Endothelial cell of umbilical vein (primary cell): Measurements from ENCODE around the gene TK2. TPM values are rescaled to one million over a fixed set of nuclear protein-coding genes. Genes with fewer than 3 reads are reported as not detected.

Experiments
- BruUV-seq: library from RNA; stranded (reverse); fragments of 400-500 nt; replicated peaks from 2 replicates; lab custom pipeline; 2021; lab: Mats Ljungman, UMichigan
- CTCF ChIA-PET: fragments of 300-600, 350-600 bp; sonication (Branson Sonifier 250); formaldehyde crosslinking; loops from one replicate; lab custom pipeline; 2021; ENCODE audit warnings: antibody characterized with exemption, inconsistent platforms; lab: Charles Lee
- POLR2A ChIA-PET: fragments of 300-600, 350-600 bp; sonication (Branson Sonifier 250); formaldehyde crosslinking; loops from one replicate; lab custom pipeline; 2021; ENCODE audit warnings: antibody characterized with exemption, inconsistent platforms; lab: Charles Lee
- DNase-seq: peaks from one replicate; pipeline ENCODE4 v3.0.0-alpha.2; 2011; ENCODE audit warnings: low read depth, low spot score
- FAIRE-seq: peaks from 2 replicates; lab custom pipeline; 2011; peaks lifted over from hg19 to GRCh38; lab: Jason Lieb, UNC
- H2AFZ ChIP-seq: 2 replicates; pipeline ENCODE4 v1.6.0; 2012; ENCODE audit warnings: low read depth, low read length, control low read depth, inconsistent platforms
- H3K27ac ChIP-seq: 2 replicates; pipeline ENCODE4 v1.5.1; 2011; ENCODE audit warnings: low read depth, mild to moderate bottlenecking, control low read depth, low read length, moderate library complexity; ENCODE audit not compliant: insufficient read depth
- H3K27me3 ChIP-seq, 2 experiments: 2 replicates each; pipeline versions ENCODE4 v1.6.0 to v1.6.1; 2011; ENCODE audit warnings: low read length in 2 of 2, mixed read lengths in 1 of 2; ENCODE audit not compliant: control insufficient read depth in 2 of 2, insufficient read depth in 2 of 2
- H3K36me3 ChIP-seq, 2 experiments: 2 replicates in 1 of 2; 3 replicates in 1 of 2; pipeline ENCODE4 v1.5.1; 2011; ENCODE audit warnings: low read length in 2 of 2, mild to moderate bottlenecking in 1 of 2, moderate library complexity in 1 of 2; ENCODE audit not compliant: control insufficient read depth in 2 of 2, insufficient read depth in 2 of 2; ENCODE audit errors: extremely low read depth in 1 of 2
- H3K4me1 ChIP-seq: 3 replicates; pipeline ENCODE4 v1.5.1; 2011; ENCODE audit warnings: mild to moderate bottlenecking, low read length; ENCODE audit not compliant: control insufficient read depth, insufficient read depth; ENCODE audit errors: extremely low read depth
- H3K4me2 ChIP-seq: 2 replicates; pipeline ENCODE4 v1.6.1; 2011; ENCODE audit warnings: low read length, control low read depth, mixed read lengths; ENCODE audit not compliant: insufficient read depth
- H3K4me3 ChIP-seq, 3 experiments: fragments of 200-600 bp in 1 of 3; sonication (generic), shearing (Covaris generic) in 1 of 3; replicated peaks in 1 of 3; 2 replicates each; pipeline ENCODE4 v1.5.1; 2011 to 2016; ENCODE audit warnings: control low read depth in 3 of 3, low read length in 3 of 3, mild to moderate bottlenecking in 2 of 3, inconsistent platforms in 1 of 3, low read depth in 1 of 3, moderate library complexity in 1 of 3; ENCODE audit not compliant: insufficient read depth in 1 of 3
- H3K79me2 ChIP-seq: 2 replicates; pipeline ENCODE4 v1.6.0; 2012; ENCODE audit warnings: low read length, inconsistent platforms; ENCODE audit not compliant: control insufficient read depth, insufficient read depth
- H3K9ac ChIP-seq: replicated peaks from 2 replicates; pipeline ENCODE3; 2011; ENCODE audit warnings: low read length, control low read depth; ENCODE audit not compliant: insufficient read depth; ENCODE audit errors: extremely low read depth
- H3K9me1 ChIP-seq: replicated peaks from 3 replicates; pipeline ENCODE4 v1.6.0; 2011; ENCODE audit warnings: mild to moderate bottlenecking, low read length; ENCODE audit not compliant: control insufficient read depth, insufficient read depth; ENCODE audit errors: extremely low read depth
- H3K9me3 ChIP-seq: replicated peaks from 2 replicates; pipeline ENCODE4 v1.5.1; 2012; ENCODE audit warnings: low read length, inconsistent platforms; ENCODE audit not compliant: control insufficient read depth, insufficient read depth
- H4K20me1 ChIP-seq: replicated peaks from 2 replicates; pipeline ENCODE3; 2011; ENCODE audit warnings: mild to moderate bottlenecking, low read length; ENCODE audit not compliant: control insufficient read depth, insufficient read depth; ENCODE audit errors: extremely low read depth
- EZH2 ChIP-seq: IDR thresholded peaks from 2 replicates; pipeline ENCODE4 v1.6.1; 2012; ENCODE audit warnings: borderline replicate concordance, low read depth, mild to moderate bottlenecking, moderate library complexity, low read length, inconsistent platforms; ENCODE audit not compliant: severe bottlenecking
- FOS ChIP-seq: IDR thresholded peaks from 2 replicates; pipeline ENCODE4 v1.6.1; 2011; ENCODE audit warnings: mild to moderate bottlenecking, low read length, moderate library complexity, borderline replicate concordance; ENCODE audit not compliant: insufficient read depth
- GATA2 ChIP-seq: IDR thresholded peaks from 2 replicates; pipeline ENCODE4 v1.7.0; 2011; ENCODE audit warnings: low read depth, mild to moderate bottlenecking, moderate library complexity, mixed read lengths, low read length; ENCODE audit not compliant: insufficient read length, insufficient read depth
- JUN ChIP-seq: IDR thresholded peaks from 2 replicates; pipeline ENCODE4 v1.6.1; 2011; ENCODE audit warnings: borderline replicate concordance, low read depth; ENCODE audit not compliant: insufficient read length, insufficient read depth
- MAX ChIP-seq: IDR thresholded peaks from 2 replicates; pipeline ENCODE4 v1.6.1; 2011; ENCODE audit not compliant: insufficient read depth, insufficient read length
- MYC ChIP-seq: IDR thresholded peaks from one replicate; pipeline ENCODE4 v1.6.1; 2011; ENCODE audit warnings: mild to moderate bottlenecking, low read depth, low read length
- POLR2A ChIP-seq: IDR thresholded peaks from 2 replicates; pipeline ENCODE4 v1.6.1; 2012; ENCODE audit warnings: low read depth, mild to moderate bottlenecking, control low read depth, low read length
- POLR2AphosphoS5 ChIP-seq: IDR thresholded peaks from 2 replicates; pipeline ENCODE4 v1.6.1; 2012; ENCODE audit warnings: low read depth, mild to moderate bottlenecking, control low read depth, low read length, moderate library complexity; ENCODE audit not compliant: insufficient read depth
- dilution Hi-C: fragments of 300-500 bp; cut with MboI; formaldehyde crosslinking; loops from one replicate; pipeline ENCODE4 v1.15.0; 2019; ENCODE audit warnings: low sequenced_read_pairs; ENCODE audit not compliant: extremely low pct_ligation_motif_present
- intact Hi-C: fragments of 100-400 bp; cut with micrococcal nuclease; formaldehyde crosslinking; loops from one replicate; pipeline ENCODE4 v1.10.0; 2022
- polyA plus RNA-seq, 4 experiments: library from polyadenylated mRNA; depleted of rRNA in 3 of 4; stranded (reverse) in 3 of 4; unstranded in 1 of 4; fragments of >200 nt; gene quantifications; 2 replicates each; pipeline versions ENCODE4 v1.2.1 to v1.2.3, GENCODE V29; 2011 to 2012; ENCODE audit warnings: missing spikeins in 1 of 4
- total RNA-seq: library from RNA; stranded (reverse); gene quantifications from 2 replicates; pipeline ENCODE4 v1.2.3, GENCODE V29; 2021
- TF ChIP-seq, protein P1 (sequence below), 2 donors: IDR thresholded peaks; 1 replicate in 1 of 2; 2 replicates in 1 of 2; pipeline ENCODE4 v1.5.1; 2011; ENCODE audit warnings: low read length in 2 of 2, mild to moderate bottlenecking in 2 of 2, moderate library complexity in 2 of 2, control low read depth in 1 of 2, inconsistent platforms in 1 of 2, low read depth in 1 of 2; ENCODE audit not compliant: insufficient read depth in 1 of 2; ENCODE audit errors: extremely low read depth in 1 of 2

TK2 gene
- total and polyA plus RNA-seq, 2 donors (not counting 3 experiments of a cell fraction or from before 2014, with no cell fraction given) = 12.1 to 25.2 TPM

- no peak overlapping the region for H3K4me2 ChIP-seq
- ChIA-PET POLR2A (no interaction called here), CTCF (interaction anchor here (1.1 to 2.7 kb wide), 6 partner anchors 9 to 306 kb away, joined by 3 to 13 read pairs (median 4); partner anchors contain the start of gene CKLF)
- dilution Hi-C loops = no loop called here
- H3K9me3 ChIP-seq = no peaks in the 10 kb centered on the region
- FAIRE-seq (no peak), DNase-seq (no peak)
- peaks cover 19% of the 10 kb centered on the region for H3K4me1 ChIP-seq
- H3K79me2 ChIP-seq = peaks cover 30% of the 10 kb centered on the region
- H3K9ac ChIP-seq = no peak overlapping the region
- BruUV-seq = no TSS peak
- H3K36me3 ChIP-seq = peaks cover 4 to 16% of the 10 kb centered on the region in 2 experiments
- H3K27ac ChIP-seq = no peak overlapping the region
- no peaks in the 10 kb centered on the region for H4K20me1 ChIP-seq
- no peak overlapping the region for H2AFZ ChIP-seq
- TF ChIP-seq POLR2AphosphoS5 (no peak), MYC (no peak), JUN (no peak), POLR2A (no peak), MAX (no peak), GATA2 (no peak), EZH2 (no peak), FOS (no peak)
- TF ChIP-seq, protein P1, sequence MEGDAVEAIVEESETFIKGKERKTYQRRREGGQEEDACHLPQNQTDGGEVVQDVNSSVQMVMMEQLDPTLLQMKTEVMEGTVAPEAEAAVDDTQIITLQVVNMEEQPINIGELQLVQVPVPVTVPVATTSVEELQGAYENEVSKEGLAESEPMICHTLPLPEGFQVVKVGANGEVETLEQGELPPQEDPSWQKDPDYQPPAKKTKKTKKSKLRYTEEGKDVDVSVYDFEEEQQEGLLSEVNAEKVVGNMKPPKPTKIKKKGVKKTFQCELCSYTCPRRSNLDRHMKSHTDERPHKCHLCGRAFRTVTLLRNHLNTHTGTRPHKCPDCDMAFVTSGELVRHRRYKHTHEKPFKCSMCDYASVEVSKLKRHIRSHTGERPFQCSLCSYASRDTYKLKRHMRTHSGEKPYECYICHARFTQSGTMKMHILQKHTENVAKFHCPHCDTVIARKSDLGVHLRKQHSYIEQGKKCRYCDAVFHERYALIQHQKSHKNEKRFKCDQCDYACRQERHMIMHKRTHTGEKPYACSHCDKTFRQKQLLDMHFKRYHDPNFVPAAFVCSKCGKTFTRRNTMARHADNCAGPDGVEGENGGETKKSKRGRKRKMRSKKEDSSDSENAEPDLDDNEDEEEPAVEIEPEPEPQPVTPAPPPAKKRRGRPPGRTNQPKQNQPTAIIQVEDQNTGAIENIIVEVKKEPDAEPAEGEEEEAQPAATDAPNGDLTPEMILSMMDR (IDR thresholded peaks at IDR 0.05; ENCODE audit: extremely low read depth in 1 of 2, insufficient read depth in 1 of 2, low read depth in 1 of 2, low read length in 2 of 2) = no peak
- H3K9me1 ChIP-seq = no peaks in the 10 kb centered on the region
- H3K4me3 ChIP-seq = no peak overlapping the region
- intact Hi-C loops = no loop called here
- H3K27me3 ChIP-seq = no peaks in the 10 kb centered on the region
These were observed 11.6 kb upstream of the TK2 start for GRCh38 chr16:66561381-66562080.
